Ishikawa (cell line): Measurements from ENCODE around the gene SYTL4.

Source experiments
- CEBPB ChIP-seq: IDR thresholded peaks from 2 replicates; pipeline ENCODE4 v1.6.1; 2012
- CREB1 ChIP-seq: IDR thresholded peaks from 2 replicates; pipeline ENCODE4 v1.6.1; 2012; ENCODE audit warnings: low read depth
- EGR1 ChIP-seq: IDR thresholded peaks from 2 replicates; pipeline ENCODE4 v1.6.1; 2012
- EP300 ChIP-seq: IDR thresholded peaks from 2 replicates; pipeline ENCODE4 v1.6.1; 2012; ENCODE audit warnings: borderline replicate concordance
- FOXM1 ChIP-seq: IDR thresholded peaks from 2 replicates; pipeline ENCODE4 v1.6.1; 2012; ENCODE audit warnings: low read depth, borderline replicate concordance
- MAX ChIP-seq: IDR thresholded peaks from 2 replicates; pipeline ENCODE4 v1.6.1; 2012
- NFIC ChIP-seq: IDR thresholded peaks from 2 replicates; pipeline ENCODE4 v1.6.1; 2012
- RAD21 ChIP-seq: IDR thresholded peaks from 2 replicates; pipeline ENCODE4 v1.6.1; 2012; ENCODE audit warnings: low read depth
- REST ChIP-seq: IDR thresholded peaks from 2 replicates; pipeline ENCODE4 v1.6.1; 2012; ENCODE audit warnings: low read depth, mild to moderate bottlenecking
- TAF1 ChIP-seq: IDR thresholded peaks from 2 replicates; pipeline ENCODE4 v1.6.1; 2012; ENCODE audit warnings: low read depth, mild to moderate bottlenecking
- TCF12 ChIP-seq: IDR thresholded peaks from 2 replicates; pipeline ENCODE4 v1.6.1; 2012; ENCODE audit warnings: low read depth
- TEAD4 ChIP-seq: IDR thresholded peaks from 2 replicates; pipeline ENCODE4 v1.6.1; 2012
- USF1 ChIP-seq: IDR thresholded peaks from 2 replicates; pipeline ENCODE4 v1.6.1; 2012
- YY1 ChIP-seq: IDR thresholded peaks from 2 replicates; pipeline ENCODE4 v1.6.1; 2012; ENCODE audit warnings: low read depth
- ZBTB7A ChIP-seq: IDR thresholded peaks from 2 replicates; pipeline ENCODE4 v1.6.1; 2012; ENCODE audit warnings: low read depth

Gene SYTL4

GRCh38 chrX:100747703-100748102, 15.8 kb upstream of the SYTL4 start:
- TF ChIP-seq NFIC (no peak), REST (no peak), TAF1 (no peak), CREB1 (no peak), FOXM1 (no peak), EP300 (no peak), YY1 (no peak), CEBPB (no peak), TCF12 (no peak), RAD21 (no peak), TEAD4 (no peak), EGR1 (no peak), ZBTB7A (no peak), MAX (no peak), USF1 (no peak)

- no peak for TF ChIP-seq YY1
- TF ChIP-seq CEBPB: no peak
- TF ChIP-seq EGR1: no peak
- no peak for TF ChIP-seq REST
- TF ChIP-seq CREB1: no peak
- TF ChIP-seq NFIC: no peak
- no peak for TF ChIP-seq FOXM1
- TF ChIP-seq USF1: no peak
- TF ChIP-seq TCF12: no peak
- TF ChIP-seq MAX: no peak
- TF ChIP-seq TAF1: no peak
- TF ChIP-seq RAD21: no peak
- TF ChIP-seq ZBTB7A: no peak
- TF ChIP-seq EP300: no peak
- no peak for TF ChIP-seq TEAD4
These were observed 15.2 kb upstream of the SYTL4 start for GRCh38 chrX:100747090-100747489.

GRCh38 chrX:100745806-100746537, 14.1 kb upstream of the SYTL4 start:
- no peak for TF ChIP-seq TAF1

- TF ChIP-seq CEBPB (no peak), FOXM1 (no peak), TEAD4 (no peak), EP300 (no peak), CREB1 (no peak), YY1 (no peak), EGR1 (no peak), ZBTB7A (no peak), TAF1 (no peak), REST (no peak), NFIC (no peak), USF1 (no peak), RAD21 (no peak), TCF12 (no peak), MAX (no peak)
These were observed 13.3 kb upstream of the SYTL4 start for GRCh38 chrX:100745205-100745604.
